Adipocyte (in vitro differentiated cells): ENCODE measurements around the gene CELA2A.
A peak's percentile ranks its signal among the peaks of the same experiment; 100 is the strongest.
"Not testable (repeated sequence)": the region's sequence is repeated elsewhere in the genome, so short reads cannot be mapped to it uniquely, and the experiment has no call there.

Source experiments
- DNase-seq: peaks from one replicate; pipeline ENCODE4 v3.0.0-alpha.2; 2015; ENCODE audit warnings: low read depth
- H3K27me3 ChIP-seq: replicated peaks from 2 replicates; pipeline ENCODE4 v1.7.0; 2013; ENCODE audit warnings: mild to moderate bottlenecking, low read length, moderate library complexity; ENCODE audit not compliant: control insufficient read depth, insufficient read depth
- H3K36me3 ChIP-seq: 2 replicates; pipeline ENCODE4 v1.7.0; 2013; ENCODE audit warnings: low read length, mild to moderate bottlenecking, moderate library complexity; ENCODE audit not compliant: control insufficient read depth, insufficient read depth, severe bottlenecking
- H3K4me1 ChIP-seq: 2 replicates; pipeline ENCODE4 v1.7.0; 2013; ENCODE audit warnings: mild to moderate bottlenecking, low read length, moderate library complexity; ENCODE audit not compliant: control insufficient read depth, insufficient read depth
- H3K4me3 ChIP-seq: 2 replicates; pipeline ENCODE4 v1.7.0; 2013; ENCODE audit warnings: mild to moderate bottlenecking, low read length, moderate library complexity
- H3K9ac ChIP-seq: 2 replicates; pipeline ENCODE4 v1.7.0; 2013; ENCODE audit warnings: mild to moderate bottlenecking, low read length, moderate library complexity
- H3K9me3 ChIP-seq: 2 replicates; pipeline ENCODE4 v1.7.0; 2013; ENCODE audit warnings: mild to moderate bottlenecking, low read length, moderate library complexity; ENCODE audit not compliant: control insufficient read depth

The CELA2A gene

GRCh38 chr1:15488371-15488770 lies 31.8 kb downstream of the CELA2A start:
- Histone ChIP-seq H3K9me3 (no peaks in the 10 kb centered on the region), H3K27me3 (no peaks in the 10 kb centered on the region), H3K9ac (no peak overlapping the region), H3K4me3 (no peak overlapping the region), H3K4me1 (no peaks in the 10 kb centered on the region), H3K36me3 (peaks cover 4% of the 10 kb centered on the region)
- DNase-seq = no peak

DNA sequence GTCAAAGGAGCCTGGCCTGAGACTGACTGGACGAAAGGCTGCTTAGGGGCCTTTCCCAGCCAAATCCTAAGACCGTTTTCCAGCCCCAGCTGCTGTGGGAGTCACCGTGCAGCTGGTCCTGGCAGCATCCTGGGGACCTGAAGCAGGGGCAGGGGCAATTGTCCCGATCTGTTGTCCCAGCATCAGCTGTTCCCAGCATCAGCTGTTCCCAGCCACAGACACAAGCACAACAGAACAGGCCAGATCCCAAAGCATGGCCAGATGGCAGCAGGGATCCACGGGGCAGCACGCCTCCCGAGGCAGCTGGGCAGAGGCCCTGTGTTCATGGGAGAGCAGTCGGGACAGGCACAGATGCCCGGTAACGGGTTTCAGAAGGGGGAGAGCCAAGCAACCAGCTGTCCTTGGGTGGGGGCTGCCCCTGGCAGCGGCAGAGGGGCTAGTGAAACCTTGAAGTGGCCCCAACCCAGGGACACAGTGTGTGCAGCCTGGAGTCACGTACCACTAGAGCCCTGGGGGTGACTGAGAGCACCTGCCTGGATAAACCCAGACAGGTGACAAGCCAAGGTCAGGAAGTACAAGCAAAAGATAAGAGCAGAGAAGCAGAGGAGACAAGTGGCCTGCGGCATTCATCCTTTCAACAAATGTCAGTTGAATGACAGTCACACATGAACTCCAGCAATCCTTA lies 32.7 kb downstream of the CELA2A start:
- no peak for DNase-seq
- H3K9ac ChIP-seq = no peak overlapping the region
- no peaks in the 10 kb centered on the region for H3K4me1 ChIP-seq
- no peaks in the 10 kb centered on the region for H3K9me3 ChIP-seq
- peaks cover 4% of the 10 kb centered on the region for H3K36me3 ChIP-seq
- H3K27me3 ChIP-seq = no peaks in the 10 kb centered on the region
- H3K4me3 ChIP-seq = no peak overlapping the region

GRCh38 chr1:15491010-15491409 lies 34.5 kb downstream of the CELA2A start:
- DNase-seq, H3K9ac ChIP-seq, H3K27me3 ChIP-seq, H3K4me3 ChIP-seq, H3K4me1 ChIP-seq, H3K9me3 ChIP-seq: not testable (repeated sequence)
- peaks cover 10% of the 10 kb centered on the region for H3K36me3 ChIP-seq

DNA sequence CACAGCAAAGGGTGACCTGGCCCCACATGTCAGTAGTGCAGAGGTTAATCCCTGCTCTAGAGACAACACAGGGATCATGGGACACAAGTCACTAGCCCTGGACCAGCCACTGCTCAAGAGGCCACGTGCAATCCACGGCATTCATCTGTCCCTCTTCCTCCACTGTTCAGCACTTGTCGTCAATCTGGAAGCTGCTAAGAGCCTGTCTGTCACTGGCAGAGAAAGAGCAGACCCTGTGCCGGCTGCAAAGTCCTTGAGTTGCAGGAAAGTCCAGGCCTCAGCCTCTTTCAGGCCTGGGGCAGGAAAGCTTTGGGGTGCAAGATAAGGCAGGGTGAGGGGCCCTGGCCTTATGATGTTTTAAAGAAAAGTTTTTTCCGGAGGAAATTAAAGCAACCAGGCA lies 36.1 kb downstream of the CELA2A start:
- Histone ChIP-seq H3K4me3 (no peak overlapping the region), H3K27me3 (no peaks in the 10 kb centered on the region), H3K36me3 (peaks cover 10% of the 10 kb centered on the region), H3K4me1 (no peaks in the 10 kb centered on the region), H3K9me3 (no peaks in the 10 kb centered on the region), H3K9ac (no peak overlapping the region)
- no peak for DNase-seq

DNA sequence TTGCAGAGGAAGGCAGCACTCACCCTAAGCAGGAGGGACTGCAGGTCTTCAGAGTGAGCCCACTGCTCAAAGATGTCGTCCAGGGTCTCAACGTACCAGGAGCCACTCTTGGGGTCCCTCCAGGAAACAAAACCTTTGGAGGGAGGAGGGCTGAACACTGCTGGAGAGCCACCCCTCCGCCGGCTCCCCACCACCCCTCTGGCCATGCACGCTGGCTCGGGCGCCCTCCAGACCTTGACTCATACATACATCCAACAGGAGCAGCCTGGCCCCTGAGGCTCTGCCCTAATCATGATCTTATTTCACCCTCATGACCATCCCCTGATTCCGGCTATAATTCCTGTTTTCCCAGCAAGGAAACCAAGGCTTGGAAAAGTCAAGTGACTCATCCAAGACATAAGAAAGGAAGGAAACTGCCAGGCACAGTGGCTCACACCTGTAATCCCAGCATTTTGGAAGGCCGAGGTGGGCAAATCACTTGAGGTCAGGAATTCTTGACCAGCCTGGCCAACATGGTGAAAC lies 37.4 kb downstream of the CELA2A start:
- Histone ChIP-seq H3K9me3 (no peaks in the 10 kb centered on the region), H3K4me1 (no peaks in the 10 kb centered on the region), H3K4me3 (no peak overlapping the region), H3K36me3 (peaks cover 10% of the 10 kb centered on the region), H3K27me3 (no peaks in the 10 kb centered on the region), H3K9ac (no peak overlapping the region)
- no peak for DNase-seq

- Histone ChIP-seq H3K4me3 (no peak overlapping the region), H3K9ac (no peak overlapping the region), H3K9me3 (no peaks in the 10 kb centered on the region), H3K4me1 (no peaks in the 10 kb centered on the region), H3K36me3 (peaks cover 5% of the 10 kb centered on the region), H3K27me3 (no peaks in the 10 kb centered on the region)
- DNase-seq = no peak
Measured at GRCh38 chr1:15500184-15501178, 43.9 kb downstream of the CELA2A start.

- no peak overlapping the region for H3K4me3 ChIP-seq
- H3K36me3 ChIP-seq = peaks cover 5% of the 10 kb centered on the region
- no peaks in the 10 kb centered on the region for H3K27me3 ChIP-seq
- H3K4me1 ChIP-seq = no peaks in the 10 kb centered on the region
- H3K9ac ChIP-seq = no peak overlapping the region
- H3K9me3 ChIP-seq = no peaks in the 10 kb centered on the region
- peak; percentile 79 for DNase-seq
Measured at GRCh38 chr1:15501208-15502032, 44.9 kb downstream of the CELA2A start.

DNA sequence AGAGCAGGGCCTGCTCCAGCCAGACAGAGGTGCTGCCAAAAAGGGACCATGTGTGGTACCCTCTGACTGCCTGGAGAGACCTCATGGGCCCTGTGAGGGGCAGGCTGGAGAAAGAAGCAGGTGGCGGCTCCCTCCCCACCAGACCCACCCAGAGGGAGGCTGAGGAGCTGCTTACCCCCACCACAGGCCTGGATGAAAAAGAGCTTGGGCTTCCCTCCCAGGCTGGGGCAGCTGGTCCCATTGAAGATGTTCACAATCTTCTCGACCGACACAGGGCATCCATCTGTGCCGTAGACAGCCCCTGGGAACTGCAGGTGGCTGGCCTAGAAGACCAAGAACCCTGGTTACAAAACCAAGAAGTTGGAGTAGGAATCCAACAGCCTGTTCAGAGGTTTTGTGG lies 47.9 kb downstream of the CELA2A start:
- Histone ChIP-seq H3K27me3 (no peaks in the 10 kb centered on the region), H3K4me3 (no peak overlapping the region), H3K36me3 (peaks cover 5% of the 10 kb centered on the region), H3K9me3 (no peaks in the 10 kb centered on the region), H3K9ac (no peak overlapping the region), H3K4me1 (no peaks in the 10 kb centered on the region)
- no peak for DNase-seq

GRCh38 chr1:15506831-15507230 lies 50.3 kb downstream of the CELA2A start:
- H3K9ac ChIP-seq = no peak overlapping the region
- H3K4me3 ChIP-seq = no peak overlapping the region
- H3K4me1 ChIP-seq = no peaks in the 10 kb centered on the region
- no peaks in the 10 kb centered on the region for H3K9me3 ChIP-seq
- DNase-seq = no peak
- peaks cover 5% of the 10 kb centered on the region for H3K36me3 ChIP-seq
- no peaks in the 10 kb centered on the region for H3K27me3 ChIP-seq

GRCh38 chr1:15507278-15507677 lies 50.7 kb downstream of the CELA2A start:
- H3K4me3 ChIP-seq = no peak overlapping the region
- no peak overlapping the region for H3K9ac ChIP-seq
- peaks cover 5% of the 10 kb centered on the region for H3K36me3 ChIP-seq
- DNase-seq = no peak
- no peaks in the 10 kb centered on the region for H3K4me1 ChIP-seq
- no peaks in the 10 kb centered on the region for H3K9me3 ChIP-seq
- no peaks in the 10 kb centered on the region for H3K27me3 ChIP-seq
